HEK293 (cell line): ENCODE results near the gene ECM1.

Source experiments
- CTCF ChIA-PET: fragments of 350-600 bp; formaldehyde crosslinking; extraction: SDS; loops from one replicate; lab custom pipeline; 2021; ENCODE audit warnings: antibody characterized with exemption; lab: Yijun Ruan, JAX
- POLR2A ChIA-PET: fragments of 300-600 bp; formaldehyde crosslinking; extraction: SDS; loops from one replicate; lab custom pipeline; 2020; ENCODE audit warnings: antibody characterized with exemption, inconsistent platforms; lab: Yijun Ruan, JAX
- H3K27ac ChIP-seq: fragments of 200-500 bp; sonication (Bioruptor generic); 2 replicates; pipeline ENCODE4 v1.5.1; 2014; ENCODE audit warnings: low read depth, low read length, control low read depth, inconsistent platforms; ENCODE audit errors: extremely low read depth
- H3K36me3 ChIP-seq, 2 experiments: fragments of 200-500 bp in 1 of 2; sonication (Bioruptor generic) in 1 of 2; 1 replicate in 1 of 2; 2 replicates in 1 of 2; pipeline ENCODE4 v1.5.1; 2014 to 2017; ENCODE audit warnings: inconsistent platforms in 2 of 2, low read length in 2 of 2; ENCODE audit not compliant: control insufficient read depth in 2 of 2, insufficient read depth in 1 of 2
- H3K4me1 ChIP-seq: fragments of 200-500 bp; sonication (Bioruptor generic); 2 replicates; pipeline ENCODE4 v1.5.1; 2014; ENCODE audit warnings: mild to moderate bottlenecking, low read length, inconsistent platforms; ENCODE audit not compliant: control insufficient read depth, insufficient read depth
- H3K4me3 ChIP-seq: 2 replicates; pipeline ENCODE4 v1.5.1; 2011; ENCODE audit warnings: low read depth, mild to moderate bottlenecking, control low read depth, low read length, moderate library complexity
- H3K9me3 ChIP-seq: fragments of 200-500 bp; sonication (Bioruptor generic); 2 replicates; pipeline ENCODE4 v1.5.1; 2014; ENCODE audit warnings: low read depth, low read length, inconsistent platforms; ENCODE audit not compliant: control insufficient read depth, insufficient read depth
- HOXD13 ChIP-seq: sonication (generic); formaldehyde crosslinking; IDR thresholded peaks from 2 replicates; pipeline ENCODE4 v1.8.0; 2022; ENCODE audit warnings: missing genetic modification reagents, borderline replicate concordance
- TCF7L2 ChIP-seq: IDR thresholded peaks from 2 replicates; pipeline ENCODE4 v1.6.1; 2011; ENCODE audit warnings: low read depth, mild to moderate bottlenecking, inconsistent platforms, low read length, moderate library complexity, borderline replicate concordance
- ZBTB17 ChIP-seq: fragments of 450-650 bp; formaldehyde crosslinking; IDR thresholded peaks from 2 replicates; pipeline ENCODE4 v1.5.1; 2016; ENCODE audit warnings: missing biosample characterization, missing genetic modification characterization
- ZBTB7A ChIP-seq: fragments of 450-650 bp; formaldehyde crosslinking; IDR thresholded peaks from 2 replicates; pipeline ENCODE4 v1.5.1; 2016; ENCODE audit warnings: low read depth, missing biosample characterization, missing genetic modification characterization
- ZFP41 ChIP-seq: fragments of 450-650 bp; formaldehyde crosslinking; IDR thresholded peaks from 2 replicates; pipeline ENCODE4 v1.5.1; 2016; ENCODE audit warnings: missing biosample characterization, missing genetic modification characterization, borderline replicate concordance
- ZNF112 ChIP-seq: fragments of 450-650 bp; formaldehyde crosslinking; IDR thresholded peaks from 2 replicates; pipeline ENCODE4 v1.5.0; 2017; ENCODE audit warnings: missing biosample characterization, missing genetic modification characterization
- ZNF121 ChIP-seq: fragments of 450-650 bp; formaldehyde crosslinking; IDR thresholded peaks from 2 replicates; pipeline ENCODE4 v1.5.1; 2016; ENCODE audit warnings: missing biosample characterization, missing genetic modification characterization
- ZNF202 ChIP-seq: fragments of 450-650 bp; formaldehyde crosslinking; IDR thresholded peaks from 2 replicates; pipeline ENCODE4 v1.5.1; 2016; ENCODE audit warnings: missing biosample characterization, missing genetic modification characterization, borderline replicate concordance
- ZNF239 ChIP-seq: fragments of 450-650 bp; formaldehyde crosslinking; IDR thresholded peaks from 2 replicates; pipeline ENCODE4 v1.5.1; 2016; ENCODE audit warnings: missing biosample characterization, missing genetic modification characterization
- ZNF391 ChIP-seq: fragments of 450-650 bp; formaldehyde crosslinking; IDR thresholded peaks from 2 replicates; pipeline ENCODE4 v1.5.1; 2016; ENCODE audit warnings: low read depth, missing biosample characterization, missing genetic modification characterization, borderline replicate concordance
- ZNF423 ChIP-seq: fragments of 450-650 bp; formaldehyde crosslinking; IDR thresholded peaks from 2 replicates; pipeline ENCODE4 v1.5.1; 2016; ENCODE audit warnings: missing biosample characterization, missing genetic modification characterization
- ZNF426 ChIP-seq: fragments of 450-650 bp; formaldehyde crosslinking; IDR thresholded peaks from 2 replicates; pipeline ENCODE4 v1.5.1; 2017; ENCODE audit warnings: missing biosample characterization, missing genetic modification characterization, mild to moderate bottlenecking, inconsistent platforms, moderate library complexity
- ZNF510 ChIP-seq: fragments of 450-650 bp; formaldehyde crosslinking; IDR thresholded peaks from 2 replicates; pipeline ENCODE4 v1.5.1; 2018; ENCODE audit warnings: mild to moderate bottlenecking, missing genetic modification characterization, missing biosample characterization; ENCODE audit not compliant: insufficient replicate concordance
- ZNF560 ChIP-seq: fragments of 450-650 bp; formaldehyde crosslinking; IDR thresholded peaks from 2 replicates; pipeline ENCODE4 v1.5.1; 2017; ENCODE audit warnings: missing biosample characterization, missing genetic modification characterization, borderline replicate concordance
- ZNF600 ChIP-seq: fragments of 450-650 bp; formaldehyde crosslinking; IDR thresholded peaks from 2 replicates; pipeline ENCODE4 v1.5.1; 2016; ENCODE audit warnings: missing biosample characterization, missing genetic modification characterization
- ZNF629 ChIP-seq: fragments of 450-650 bp; formaldehyde crosslinking; IDR thresholded peaks from 2 replicates; pipeline ENCODE4 v1.5.1; 2017; ENCODE audit warnings: missing biosample characterization, missing genetic modification characterization
- ZNF777 ChIP-seq: fragments of 450-650 bp; formaldehyde crosslinking; IDR thresholded peaks from 2 replicates; pipeline ENCODE4 v1.5.1; 2017; ENCODE audit warnings: missing biosample characterization, missing genetic modification characterization, borderline replicate concordance
- ZNF785 ChIP-seq: fragments of 450-650 bp; formaldehyde crosslinking; IDR thresholded peaks from 2 replicates; pipeline ENCODE4 v1.5.1; 2016; ENCODE audit warnings: missing biosample characterization, missing genetic modification characterization
- TF ChIP-seq, protein P1 (sequence below): fragments of 450-650 bp; formaldehyde crosslinking; IDR thresholded peaks from 2 replicates; pipeline ENCODE4 v1.5.1; 2017; ENCODE audit warnings: missing biosample characterization, mild to moderate bottlenecking, missing genetic modification characterization, moderate library complexity
- TF ChIP-seq, protein P2 (sequence below): IDR thresholded peaks from 2 replicates; pipeline ENCODE4 v1.6.1; 2011; ENCODE audit warnings: mild to moderate bottlenecking, low read depth, low read length, borderline replicate concordance

ECM1 gene

GRCh38 chr1:150479370-150479769 lies 28.5 kb upstream of the ECM1 start:
- H3K4me1 ChIP-seq: peaks cover 3% of the 10 kb centered on the region; the same call in 1 of the 2 replicates
- TF ChIP-seq, protein P1, sequence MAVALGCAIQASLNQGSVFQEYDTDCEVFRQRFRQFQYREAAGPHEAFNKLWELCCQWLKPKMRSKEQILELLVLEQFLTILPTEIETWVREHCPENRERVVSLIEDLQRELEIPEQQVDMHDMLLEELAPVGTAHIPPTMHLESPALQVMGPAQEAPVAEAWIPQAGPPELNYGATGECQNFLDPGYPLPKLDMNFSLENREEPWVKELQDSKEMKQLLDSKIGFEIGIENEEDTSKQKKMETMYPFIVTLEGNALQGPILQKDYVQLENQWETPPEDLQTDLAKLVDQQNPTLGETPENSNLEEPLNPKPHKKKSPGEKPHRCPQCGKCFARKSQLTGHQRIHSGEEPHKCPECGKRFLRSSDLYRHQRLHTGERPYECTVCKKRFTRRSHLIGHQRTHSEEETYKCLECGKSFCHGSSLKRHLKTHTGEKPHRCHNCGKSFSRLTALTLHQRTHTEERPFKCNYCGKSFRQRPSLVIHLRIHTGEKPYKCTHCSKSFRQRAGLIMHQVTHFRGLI (tag by site-specific recombination): no peak
- TF ChIP-seq ZNF112 (tag by site-specific recombination) (no peak), ZNF510 (tag by site-specific recombination) (no peak)
- H3K36me3 ChIP-seq: no peaks in the 10 kb centered on the region
- H3K4me3 ChIP-seq: no peak overlapping the region
- H3K9me3 ChIP-seq: no peaks in the 10 kb centered on the region
- ChIA-PET POLR2A (interaction anchor here (0.8 kb wide), 1 partner anchor 37 kb away, joined by 4 read pairs; no protein-coding TSS in a partner anchor), CTCF (no interaction called here)
- no peak overlapping the region for H3K27ac ChIP-seq

DNA sequence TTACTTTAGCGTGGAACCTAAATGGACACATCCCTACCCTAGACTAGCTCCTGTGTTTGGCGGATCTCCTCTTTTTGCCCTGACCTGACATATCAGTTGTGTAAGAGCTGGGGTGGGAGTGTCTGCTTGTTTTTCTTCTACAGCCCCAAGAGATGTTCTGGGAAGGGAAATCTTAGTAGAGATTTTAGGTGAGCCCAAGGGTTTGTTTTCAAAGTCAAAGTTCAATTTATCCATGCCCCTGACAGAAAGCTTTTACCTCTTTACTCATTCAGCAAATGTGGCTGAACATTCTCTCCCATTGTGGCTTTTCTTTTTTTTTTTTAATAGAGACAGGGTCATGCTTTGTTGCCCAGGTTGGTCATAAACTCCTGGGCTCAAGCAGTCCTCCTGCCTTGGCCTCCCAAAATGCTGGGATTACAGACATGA lies 28.0 kb upstream of the ECM1 start:
- Histone ChIP-seq H3K27ac (no peak overlapping the region), H3K36me3 (no peaks in the 10 kb centered on the region), H3K4me3 (no peak overlapping the region), H3K9me3 (no peaks in the 10 kb centered on the region), H3K4me1 (peaks cover 2% of the 10 kb centered on the region; the same call in 1 of the 2 replicates)
- ChIA-PET CTCF (no interaction called here), POLR2A (interaction anchor here (0.8 kb wide), 1 partner anchor 36 kb away, joined by 4 read pairs; no protein-coding TSS in a partner anchor)
- TF ChIP-seq HOXD13 (no peak), ZNF239 (tag by site-specific recombination) (no peak), ZNF426 (tag by site-specific recombination) (no peak), ZNF777 (tag by site-specific recombination) (no peak), ZNF391 (no peak), TCF7L2 (no peak), ZNF121 (tag by site-specific recombination) (no peak), ZFP41 (tag by site-specific recombination) (no peak), ZNF629 (no peak), ZNF785 (tag by site-specific recombination) (no peak), ZNF600 (tag by site-specific recombination) (no peak), ZNF423 (tag by site-specific recombination) (no peak), ZNF202 (tag by site-specific recombination) (no peak), ZNF560 (no peak)
- TF ChIP-seq, protein P2, sequence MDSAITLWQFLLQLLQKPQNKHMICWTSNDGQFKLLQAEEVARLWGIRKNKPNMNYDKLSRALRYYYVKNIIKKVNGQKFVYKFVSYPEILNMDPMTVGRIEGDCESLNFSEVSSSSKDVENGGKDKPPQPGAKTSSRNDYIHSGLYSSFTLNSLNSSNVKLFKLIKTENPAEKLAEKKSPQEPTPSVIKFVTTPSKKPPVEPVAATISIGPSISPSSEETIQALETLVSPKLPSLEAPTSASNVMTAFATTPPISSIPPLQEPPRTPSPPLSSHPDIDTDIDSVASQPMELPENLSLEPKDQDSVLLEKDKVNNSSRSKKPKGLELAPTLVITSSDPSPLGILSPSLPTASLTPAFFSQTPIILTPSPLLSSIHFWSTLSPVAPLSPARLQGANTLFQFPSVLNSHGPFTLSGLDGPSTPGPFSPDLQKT: no peak

DNA sequence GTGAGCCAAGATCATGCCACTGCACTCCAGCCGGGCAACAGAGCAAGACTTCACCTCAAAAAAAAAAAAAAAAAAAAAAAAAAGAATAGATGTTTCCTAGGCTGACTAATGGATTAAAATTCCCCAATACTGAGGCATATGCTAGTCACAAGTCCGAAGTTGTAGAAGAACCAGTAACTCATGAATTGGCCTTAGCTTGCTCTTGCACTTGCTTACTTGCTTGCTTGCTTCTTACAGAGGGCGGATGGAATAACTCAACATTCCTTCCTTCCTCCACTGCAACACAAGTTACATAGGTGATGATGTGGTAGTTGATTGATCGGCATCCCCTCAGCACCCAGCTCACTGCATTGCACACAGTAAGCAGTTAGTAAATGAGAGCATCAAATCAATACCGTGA lies 23.5 kb upstream of the ECM1 start:
- no peaks in the 10 kb centered on the region; the same call in 1 of the 2 replicates for H3K4me1 ChIP-seq
- H3K9me3 ChIP-seq: no peaks in the 10 kb centered on the region
- no peak overlapping the region for H3K4me3 ChIP-seq
- no peak overlapping the region for H3K27ac ChIP-seq
- ChIA-PET POLR2A (no interaction called here), CTCF (no interaction called here)
- TF ChIP-seq ZBTB7A (tag by site-specific recombination) (no peak), ZBTB17 (tag by site-specific recombination) (0 out of 2 replicates have a peak, but pooled peaks have one; percentile 27)
- H3K36me3 ChIP-seq: peaks cover 7 to 9% of the 10 kb centered on the region in 2 experiments
